ENCODE data around the gene VTCN1. TPM values are rescaled to one million over a fixed set of nuclear protein-coding genes. Genes with fewer than 3 reads are reported as not detected.

Gene VTCN1
- total RNA-seq, 2 donors from 2014 or later = not detected

GRCh38 chr1:117198097-117198496, 12.6 kb downstream of the VTCN1 start:
- no peak overlapping the region for H3K4me3 ChIP-seq
- intact Hi-C loops (cut with DNase I) = no loop called here
- no peak for DNase-seq
- no peaks in the 10 kb centered on the region for H3K27me3 ChIP-seq
- H3K9me3 ChIP-seq = no peaks in the 10 kb centered on the region
- no peak for TF ChIP-seq CTCF (IDR thresholded peaks at IDR 0.05)
- H3K4me1 ChIP-seq = no peaks in the 10 kb centered on the region
- H3K27ac ChIP-seq = no peak overlapping the region
- no peak overlapping the region for H3K9ac ChIP-seq (ENCODE audit: low read depth in 2 of 2, low read length in 2 of 2)
- H3K36me3 ChIP-seq = no peaks in the 10 kb centered on the region

GRCh38 chr1:117189726-117190125, 21.0 kb downstream of the VTCN1 start:
- no peaks in the 10 kb centered on the region for H3K27me3 ChIP-seq
- no peak overlapping the region for H3K27ac ChIP-seq
- no peak overlapping the region for H3K9ac ChIP-seq (ENCODE audit: low read depth in 2 of 2, low read length in 2 of 2)
- H3K4me1 ChIP-seq = no peaks in the 10 kb centered on the region
- intact Hi-C loops (cut with DNase I) = no loop called here
- no peak for TF ChIP-seq CTCF (IDR thresholded peaks at IDR 0.05)
- H3K36me3 ChIP-seq = no peaks in the 10 kb centered on the region
- H3K9me3 ChIP-seq = no peaks in the 10 kb centered on the region
- no peak overlapping the region for H3K4me3 ChIP-seq
- DNase-seq = no peak

GRCh38 chr1:117188816-117189437, 21.8 kb downstream of the VTCN1 start:
- Histone ChIP-seq H3K36me3 (no peaks in the 10 kb centered on the region), H3K4me1 (no peaks in the 10 kb centered on the region), H3K9me3 (no peaks in the 10 kb centered on the region), H3K27me3 (no peaks in the 10 kb centered on the region), H3K9ac (ENCODE audit: low read depth in 2 of 2, low read length in 2 of 2) (no peak overlapping the region), H3K27ac (no peak overlapping the region), H3K4me3 (no peak overlapping the region)
- intact Hi-C loops (cut with DNase I) = no loop called here
- no peak for TF ChIP-seq CTCF (IDR thresholded peaks at IDR 0.05)
- no peak for DNase-seq

GRCh38 chr1:117188170-117188815, 22.4 kb downstream of the VTCN1 start:
- Histone ChIP-seq H3K4me1 (no peaks in the 10 kb centered on the region), H3K36me3 (no peaks in the 10 kb centered on the region), H3K27me3 (no peaks in the 10 kb centered on the region), H3K9ac (ENCODE audit: low read depth in 2 of 2, low read length in 2 of 2) (no peak overlapping the region), H3K4me3 (no peak overlapping the region), H3K9me3 (no peaks in the 10 kb centered on the region), H3K27ac (no peak overlapping the region)
- TF ChIP-seq CTCF (IDR thresholded peaks at IDR 0.05) = no peak
- DNase-seq = no peak
- intact Hi-C loops (cut with DNase I) = no loop called here

GRCh38 chr1:117183112-117183511, 27.6 kb downstream of the VTCN1 start:
- H3K36me3 ChIP-seq = no peaks in the 10 kb centered on the region
- H3K4me3 ChIP-seq = no peak overlapping the region
- no peak overlapping the region for H3K27ac ChIP-seq
- H3K9me3 ChIP-seq = no peaks in the 10 kb centered on the region
- H3K9ac ChIP-seq (ENCODE audit: low read depth in 2 of 2, low read length in 2 of 2) = no peak overlapping the region
- no peaks in the 10 kb centered on the region for H3K4me1 ChIP-seq
- DNase-seq = no peak
- H3K27me3 ChIP-seq = no peaks in the 10 kb centered on the region
- intact Hi-C loops (cut with DNase I) = no loop called here
- TF ChIP-seq CTCF (IDR thresholded peaks at IDR 0.05) = no peak

Measured in colonic mucosa (tissue), 4 donors.